Smooth muscle cell (in vitro differentiated cells): ENCODE measurements around the gene SCAMP3. TPM values are rescaled to one million over a fixed set of nuclear protein-coding genes. Genes with fewer than 3 reads are reported as not detected.

Experiments used
- DNase-seq: peaks from one replicate; lab custom pipeline; 2025; ENCODE audit not compliant: unreplicated experiment; lab: John Stamatoyannopoulos, UW
- H2AFZ ChIP-seq: fragments of 200-600 bp; sonication (generic); 2 replicates; pipeline ENCODE4 v1.6.0; 2016; ENCODE audit warnings: antibody characterized with exemption, low read depth, mild to moderate bottlenecking
- H3F3A ChIP-seq: fragments of 200-600 bp; sonication (generic); 2 replicates; pipeline ENCODE4 v1.6.0; 2017; ENCODE audit warnings: antibody characterized with exemption, low read depth
- H3K27ac ChIP-seq: fragments of 200-600 bp; sonication (generic); 2 replicates; pipeline ENCODE4 v1.5.1; 2016; ENCODE audit warnings: low read depth, mild to moderate bottlenecking
- H3K27me3 ChIP-seq: fragments of 200-600 bp; sonication (generic); 2 replicates; pipeline ENCODE4 v1.6.1; 2016; ENCODE audit warnings: low read depth, mild to moderate bottlenecking
- H3K36me3 ChIP-seq: fragments of 200-600 bp; sonication (generic); 2 replicates; pipeline ENCODE4 v1.5.1; 2016; ENCODE audit warnings: low read depth
- H3K4me1 ChIP-seq: fragments of 200-600 bp; sonication (generic); 2 replicates; pipeline ENCODE4 v1.5.1; 2016; ENCODE audit warnings: low read depth
- H3K4me2 ChIP-seq: fragments of 200-600 bp; sonication (generic); 2 replicates; pipeline ENCODE4 v1.6.0; 2016; ENCODE audit warnings: mild to moderate bottlenecking
- H3K4me3 ChIP-seq: fragments of 200-600 bp; sonication (generic); 2 replicates; pipeline ENCODE4 v1.5.1; 2016; ENCODE audit warnings: mild to moderate bottlenecking
- H3K79me2 ChIP-seq: fragments of 200-600 bp; sonication (generic); 2 replicates; pipeline ENCODE4 v1.6.0; 2016; ENCODE audit warnings: low read depth, mild to moderate bottlenecking
- H3K9ac ChIP-seq: fragments of 200-600 bp; sonication (generic); 2 replicates; pipeline ENCODE4 v1.6.0; 2016; ENCODE audit warnings: low read depth
- H3K9me3 ChIP-seq: fragments of 200-600 bp; sonication (generic); replicated peaks from 2 replicates; pipeline ENCODE4 v1.5.1; 2016; ENCODE audit warnings: low read depth
- H4K20me1 ChIP-seq: fragments of 200-600 bp; sonication (generic); 2 replicates; pipeline ENCODE4 v1.6.0; 2016; ENCODE audit warnings: low read depth
- CTCF ChIP-seq: fragments of 200-600 bp; sonication (generic); IDR thresholded peaks from 2 replicates; pipeline ENCODE4 v1.5.1; 2017; ENCODE audit warnings: borderline replicate concordance, mild to moderate bottlenecking, antibody characterized with exemption; ENCODE audit not compliant: insufficient read depth, poor library complexity, severe bottlenecking
- WGBS: methylation state at CpG from one replicate; pipeline ENCODE4 v1.1.7; 2016; ENCODE audit warnings: low lambda C conversion rate; 5-methylcytosine and 5-hydroxymethylcytosine counted together
- polyA plus RNA-seq: library from polyadenylated mRNA; unstranded; fragments of >200 nt; fragmentation: Nextera tagmentation; extraction: Ambion mirVana; gene quantifications from 2 replicates; pipeline ENCODE4 v1.2.1, GENCODE V29; 2016
- total RNA-seq: library from RNA; depleted of rRNA; stranded (reverse); fragments of >200 nt; gene quantifications from 2 replicates; pipeline ENCODE4 v1.2.3, GENCODE V29; 2014

The SCAMP3 gene
- total and polyA plus RNA-seq, 2 experiments from 2014 or later, result 51.4 to 118 TPM

GRCh38 chr1:155269381-155269780 lies 7.2 kb upstream of the SCAMP3 start:
- DNase-seq, result no peak
- Histone ChIP-seq H3K27me3 (no peaks in the 10 kb centered on the region), H3K9me3 (no peaks in the 10 kb centered on the region), H3F3A (peaks cover 25% of the 10 kb centered on the region), H3K4me1 (peaks cover 4% of the 10 kb centered on the region), H3K36me3 (peaks cover 17% of the 10 kb centered on the region), H2AFZ (no peak overlapping the region), H3K27ac (no peak overlapping the region), H3K4me3 (no peak overlapping the region), H3K4me2 (no peak overlapping the region), H3K9ac (no peak overlapping the region), H3K79me2 (peaks cover 29% of the 10 kb centered on the region), H4K20me1 (peaks cover 25% of the 10 kb centered on the region)
- TF ChIP-seq CTCF, result no peak
- 98% methylated on average over 21 of the region's 21 CpGs for WGBS

- TF ChIP-seq CTCF, result no peak
- Histone ChIP-seq H3K36me3 (peaks cover 17% of the 10 kb centered on the region), H3K79me2 (peaks cover 29% of the 10 kb centered on the region), H3K4me3 (no peak overlapping the region), H3K27me3 (no peaks in the 10 kb centered on the region), H3K27ac (no peak overlapping the region), H3F3A (peaks cover 32% of the 10 kb centered on the region), H4K20me1 (peaks cover 25% of the 10 kb centered on the region), H3K9me3 (no peaks in the 10 kb centered on the region), H2AFZ (no peak overlapping the region), H3K4me1 (peaks cover 4% of the 10 kb centered on the region), H3K9ac (no peak overlapping the region), H3K4me2 (no peak overlapping the region)
- DNase-seq, result no peak
- WGBS, result 96% methylated on average over 19 of the region's 21 CpGs
These were observed 6.5 kb upstream of the SCAMP3 start for GRCh38 chr1:155268630-155269029.

- no peak overlapping the region for H2AFZ ChIP-seq
- H3K9me3 ChIP-seq, result no peaks in the 10 kb centered on the region
- peaks cover 17% of the 10 kb centered on the region for H3K36me3 ChIP-seq
- H3K4me1 ChIP-seq, result peaks cover 3% of the 10 kb centered on the region
- H3K79me2 ChIP-seq, result peaks cover 21% of the 10 kb centered on the region
- H3K4me2 ChIP-seq, result no peak overlapping the region
- H3K4me3 ChIP-seq, result no peak overlapping the region
- no peak for TF ChIP-seq CTCF
- H3K27me3 ChIP-seq, result no peaks in the 10 kb centered on the region
- H4K20me1 ChIP-seq, result peaks cover 20% of the 10 kb centered on the region
- H3K9ac ChIP-seq, result no peak overlapping the region
- WGBS, result 98% methylated on average over 2 of the region's 2 CpGs
- no peak for DNase-seq
- H3K27ac ChIP-seq, result no peak overlapping the region
- H3F3A ChIP-seq, result peaks cover 39% of the 10 kb centered on the region
These were observed 5.2 kb upstream of the SCAMP3 start for GRCh38 chr1:155267373-155267772.

- H3K4me2 ChIP-seq, result no peak overlapping the region
- H3K4me3 ChIP-seq, result no peak overlapping the region
- H3K27ac ChIP-seq, result no peak overlapping the region
- H4K20me1 ChIP-seq, result peaks cover 12% of the 10 kb centered on the region
- no peaks in the 10 kb centered on the region for H3K4me1 ChIP-seq
- no peak overlapping the region for H2AFZ ChIP-seq
- H3K79me2 ChIP-seq, result peaks cover 16% of the 10 kb centered on the region
- WGBS, result 95% methylated on average over 6 of the region's 6 CpGs
- no peak overlapping the region for H3K9ac ChIP-seq
- peaks cover 17% of the 10 kb centered on the region for H3K36me3 ChIP-seq
- no peak for TF ChIP-seq CTCF
- H3K27me3 ChIP-seq, result no peaks in the 10 kb centered on the region
- H3F3A ChIP-seq, result peaks cover 37% of the 10 kb centered on the region
- no peaks in the 10 kb centered on the region for H3K9me3 ChIP-seq
- no peak for DNase-seq
These were observed 4.4 kb upstream of the SCAMP3 start for GRCh38 chr1:155266553-155266952.
